SJSA1 (cell line): Measurements from ENCODE around the gene RASGRF2. TPM values are rescaled to one million over a fixed set of nuclear protein-coding genes. Genes with fewer than 3 reads are reported as not detected.

Experiments
- DNase-seq, 2 experiments: peaks; one replicate each; pipeline ENCODE4 v3.0.0-alpha.2; 2015 to 2020; ENCODE audit warnings: low spot score in 2 of 2, low read depth in 1 of 2
- H3K27ac ChIP-seq: fragments of 250-450 bp; sonication (Bioruptor Pico); 2 replicates; pipeline ENCODE4 v1.5.1; 2020; ENCODE audit warnings: mild to moderate bottlenecking, moderate library complexity
- H3K27me3 ChIP-seq: fragments of 250-450 bp; sonication (Bioruptor Pico); replicated peaks from 2 replicates; pipeline ENCODE4 v1.5.1; 2020; ENCODE audit warnings: mild to moderate bottlenecking, moderate library complexity
- H3K36me3 ChIP-seq: fragments of 250-450 bp; sonication (Bioruptor Pico); 2 replicates; pipeline ENCODE4 v1.5.1; 2020; ENCODE audit warnings: mild to moderate bottlenecking
- H3K4me1 ChIP-seq: fragments of 250-450 bp; sonication (Bioruptor Pico); replicated peaks from 2 replicates; pipeline ENCODE4 v1.6.1; 2021; ENCODE audit warnings: mild to moderate bottlenecking
- H3K4me3 ChIP-seq: fragments of 250-450 bp; sonication (Bioruptor Pico); 2 replicates; pipeline ENCODE4 v1.5.1; 2020; ENCODE audit warnings: mild to moderate bottlenecking
- H3K9me3 ChIP-seq: fragments of 250-450 bp; sonication (Bioruptor Pico); replicated peaks from 2 replicates; pipeline ENCODE4 v1.5.1; 2020; ENCODE audit warnings: mild to moderate bottlenecking
- total RNA-seq: library from RNA; depleted of rRNA; stranded (reverse); fragments of >200 nt; shearing (Covaris generic); gene quantifications from 2 replicates; pipeline ENCODE4 v1.2.3, GENCODE V29; 2014

Gene RASGRF2
- total RNA-seq, 1 experiment from 2014 or later, result 12.5 TPM

GRCh38 chr5:81140441-81140840 lies 180.3 kb downstream of the RASGRF2 start:
- no peaks in the 10 kb centered on the region for H3K27me3 ChIP-seq
- H3K4me3 ChIP-seq, result no peak overlapping the region
- no peaks in the 10 kb centered on the region; the same call in 1 of the 2 replicates for H3K36me3 ChIP-seq
- no peak overlapping the region for H3K27ac ChIP-seq
- no peak for DNase-seq
- peaks cover 3% of the 10 kb centered on the region; the same call in 1 of the 2 replicates for H3K4me1 ChIP-seq
- no peaks in the 10 kb centered on the region for H3K9me3 ChIP-seq

DNA sequence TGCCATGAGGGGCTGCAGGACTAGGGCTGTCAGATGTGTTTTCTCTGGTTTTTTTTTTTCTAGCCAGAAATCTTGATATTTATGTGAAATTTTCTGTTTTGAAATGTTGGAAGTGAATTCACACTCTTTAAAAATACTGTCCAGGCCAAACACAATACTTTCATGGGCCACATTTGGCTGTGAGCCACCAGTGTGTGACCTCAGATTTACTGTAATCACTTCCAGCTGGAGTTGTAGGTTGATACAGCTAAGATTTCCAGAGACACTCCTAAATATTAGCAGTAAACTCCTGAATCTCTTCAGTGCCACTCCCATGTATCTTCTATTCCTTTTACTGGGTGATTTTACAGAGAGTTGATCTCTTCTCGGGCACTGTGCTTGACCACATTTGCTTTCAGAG lies 180.8 kb downstream of the RASGRF2 start:
- Histone ChIP-seq H3K9me3 (no peaks in the 10 kb centered on the region), H3K36me3 (no peaks in the 10 kb centered on the region; the same call in 1 of the 2 replicates), H3K27me3 (no peaks in the 10 kb centered on the region), H3K4me1 (peaks cover 3% of the 10 kb centered on the region; the same call in 1 of the 2 replicates), H3K27ac (no peak overlapping the region), H3K4me3 (no peak overlapping the region)
- DNase-seq, result peak in 1 of 2 experiments; percentile 12

- Histone ChIP-seq H3K4me1 (peaks cover 3% of the 10 kb centered on the region; the same call in 1 of the 2 replicates), H3K36me3 (no peaks in the 10 kb centered on the region; the same call in 1 of the 2 replicates)
- DNase-seq, result no peak
Observed at GRCh38 chr5:81142108-81142507, 181.9 kb downstream of the RASGRF2 start.

GRCh38 chr5:81145329-81145935 lies 185.3 kb downstream of the RASGRF2 start:
- Histone ChIP-seq H3K27me3 (no peaks in the 10 kb centered on the region), H3K27ac (no peak overlapping the region), H3K36me3 (no peaks in the 10 kb centered on the region; the same call in 1 of the 2 replicates), H3K9me3 (no peaks in the 10 kb centered on the region), H3K4me3 (no peak overlapping the region), H3K4me1 (peaks cover 3% of the 10 kb centered on the region; the same call in 1 of the 2 replicates)
- no peak for DNase-seq

More at GRCh38 chr5:81142108-81142507, 181.9 kb downstream of the RASGRF2 start:
- Histone ChIP-seq H3K4me3 (no peak overlapping the region), H3K9me3 (no peaks in the 10 kb centered on the region), H3K27me3 (no peaks in the 10 kb centered on the region), H3K27ac (no peak overlapping the region)

- Histone ChIP-seq H3K27ac (no peak overlapping the region), H3K27me3 (no peaks in the 10 kb centered on the region), H3K9me3 (no peaks in the 10 kb centered on the region), H3K36me3 (no peaks in the 10 kb centered on the region; the same call in 1 of the 2 replicates), H3K4me1 (peaks cover 2% of the 10 kb centered on the region; the same call in 1 of the 2 replicates), H3K4me3 (no peak overlapping the region)
- DNase-seq, result no peak
Observed at GRCh38 chr5:81146031-81146430, 185.9 kb downstream of the RASGRF2 start.

DNA sequence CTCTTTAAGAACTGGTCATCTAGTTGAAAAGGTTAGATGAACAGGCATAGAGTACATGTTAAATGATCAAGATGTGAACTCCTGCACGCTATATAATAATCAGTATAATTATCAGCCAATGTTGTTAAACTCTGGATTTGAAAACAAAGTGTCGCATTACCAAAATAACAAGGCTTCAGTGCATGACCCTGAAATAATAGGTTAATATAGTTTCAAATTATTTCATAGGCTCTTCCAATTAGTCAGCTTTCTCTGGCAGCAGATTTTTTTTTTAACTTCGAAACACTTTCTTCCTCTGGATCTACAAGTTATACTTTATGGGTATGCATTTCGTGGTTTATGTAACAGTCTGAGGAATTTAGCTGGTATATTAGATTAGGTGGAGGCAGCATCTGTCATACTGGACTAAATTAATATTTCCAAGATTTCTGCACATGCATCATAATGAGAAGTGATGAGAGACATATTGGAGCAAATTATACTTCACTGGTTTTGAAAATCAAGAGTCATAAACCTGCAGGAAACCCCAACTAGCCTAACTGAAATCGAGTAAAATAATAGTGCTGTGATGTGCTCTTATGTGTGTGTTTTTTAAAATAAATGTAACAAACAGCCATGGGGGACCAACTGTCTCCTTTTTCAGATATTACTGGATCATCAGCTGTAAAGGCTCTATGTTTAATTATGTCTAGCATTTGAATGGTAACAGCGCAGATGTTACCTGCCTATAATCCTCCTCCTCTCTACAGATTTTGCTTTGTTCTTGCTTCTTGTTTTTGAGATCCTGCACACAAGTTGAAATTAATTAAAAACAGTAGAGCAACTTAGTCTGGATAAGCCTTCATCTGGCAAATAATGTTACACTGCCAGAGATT lies 187.1 kb downstream of the RASGRF2 start:
- no peak for DNase-seq
- H3K4me1 ChIP-seq, result no peaks in the 10 kb centered on the region
- H3K27ac ChIP-seq, result no peak overlapping the region
- H3K9me3 ChIP-seq, result no peaks in the 10 kb centered on the region
- no peaks in the 10 kb centered on the region; the same call in 1 of the 2 replicates for H3K36me3 ChIP-seq
- H3K4me3 ChIP-seq, result no peak overlapping the region
- no peaks in the 10 kb centered on the region for H3K27me3 ChIP-seq

- H3K9me3 ChIP-seq, result no peaks in the 10 kb centered on the region
- DNase-seq, result no peak
- H3K36me3 ChIP-seq, result no peaks in the 10 kb centered on the region; the same call in 1 of the 2 replicates
- no peaks in the 10 kb centered on the region for H3K27me3 ChIP-seq
- H3K27ac ChIP-seq, result no peak overlapping the region
- H3K4me3 ChIP-seq, result no peak overlapping the region
- no peaks in the 10 kb centered on the region for H3K4me1 ChIP-seq
Observed at GRCh38 chr5:81147886-81148571, 187.9 kb downstream of the RASGRF2 start.

- no peak for DNase-seq
Observed at GRCh38 chr5:81151546-81151945, 191.4 kb downstream of the RASGRF2 start.

GRCh38 chr5:81154725-81155124 lies 194.6 kb downstream of the RASGRF2 start:
- no peaks in the 10 kb centered on the region; the same call in 1 of the 2 replicates for H3K9me3 ChIP-seq
- H3K36me3 ChIP-seq, result no peaks in the 10 kb centered on the region
- DNase-seq, result no peak
- no peak overlapping the region for H3K4me3 ChIP-seq
- no peaks in the 10 kb centered on the region for H3K27me3 ChIP-seq
- H3K4me1 ChIP-seq, result no peaks in the 10 kb centered on the region
- H3K27ac ChIP-seq, result no peak overlapping the region

More at GRCh38 chr5:81151546-81151945, 191.4 kb downstream of the RASGRF2 start:
- no peaks in the 10 kb centered on the region for H3K27me3 ChIP-seq
- no peak overlapping the region for H3K4me3 ChIP-seq
- H3K36me3 ChIP-seq, result no peaks in the 10 kb centered on the region
- H3K27ac ChIP-seq, result no peak overlapping the region
- no peaks in the 10 kb centered on the region; the same call in 1 of the 2 replicates for H3K9me3 ChIP-seq
- H3K4me1 ChIP-seq, result no peaks in the 10 kb centered on the region

DNA sequence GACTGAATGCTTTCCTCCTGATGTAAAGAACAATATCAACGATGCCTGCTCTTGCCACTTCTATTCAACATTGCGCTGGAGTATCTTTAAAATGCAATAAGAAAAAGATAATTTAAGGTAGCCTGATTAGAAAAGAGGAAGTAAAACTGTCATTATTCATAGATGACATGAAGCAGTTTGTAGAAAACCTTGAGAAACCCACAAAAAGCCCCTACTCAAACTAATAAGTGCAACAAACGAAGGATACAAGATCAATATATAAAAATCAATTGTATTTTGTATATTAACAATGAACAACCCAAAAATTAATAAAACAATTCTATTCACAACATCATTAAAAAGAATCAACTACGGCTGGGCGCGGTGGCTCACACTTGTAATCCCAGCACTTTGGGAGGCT lies 196.6 kb downstream of the RASGRF2 start:
- Histone ChIP-seq H3K4me3 (no peak overlapping the region), H3K27ac (no peak overlapping the region), H3K4me1 (no peaks in the 10 kb centered on the region), H3K9me3 (no peaks in the 10 kb centered on the region; the same call in 1 of the 2 replicates), H3K36me3 (no peaks in the 10 kb centered on the region), H3K27me3 (no peaks in the 10 kb centered on the region)
- DNase-seq, result no peak

DNA sequence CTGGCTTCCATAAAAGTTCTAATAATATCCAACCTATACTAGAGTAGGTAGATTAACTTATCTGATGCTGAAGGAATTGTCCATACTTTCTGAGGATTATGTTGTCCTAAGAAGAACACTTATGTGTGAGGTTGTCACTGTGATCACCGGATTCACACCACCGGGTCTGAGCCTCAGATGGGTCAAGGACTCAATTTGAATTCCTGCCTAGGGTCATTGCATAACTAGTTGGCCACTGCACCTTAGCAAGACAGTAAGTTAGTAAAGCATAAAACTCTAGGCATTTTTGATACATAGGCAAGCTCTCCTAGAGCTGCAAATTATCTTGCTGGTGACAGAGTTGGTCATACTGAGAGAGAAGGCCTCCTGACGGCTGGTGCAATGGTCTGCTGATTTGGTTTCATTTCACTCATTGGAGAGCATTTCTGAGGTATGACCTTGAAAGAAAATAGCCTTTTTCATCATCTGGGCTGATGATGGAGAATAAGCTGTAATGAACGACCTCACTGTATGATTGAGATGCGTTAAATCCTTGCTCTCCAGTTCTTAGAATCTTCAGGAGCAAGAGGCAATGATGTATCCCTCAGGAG lies 200.9 kb downstream of the RASGRF2 start:
- Histone ChIP-seq H3K9me3 (no peaks in the 10 kb centered on the region), H3K4me1 (peaks cover 16% of the 10 kb centered on the region), H3K27ac (no peak overlapping the region), H3K4me3 (no peak overlapping the region), H3K36me3 (no peaks in the 10 kb centered on the region), H3K27me3 (no peaks in the 10 kb centered on the region)
- DNase-seq, result no peak

GRCh38 chr5:81162501-81162900 lies 202.3 kb downstream of the RASGRF2 start:
- Histone ChIP-seq H3K36me3 (no peaks in the 10 kb centered on the region), H3K27me3 (no peaks in the 10 kb centered on the region), H3K4me1 (peaks cover 16% of the 10 kb centered on the region), H3K4me3 (no peak overlapping the region), H3K9me3 (no peaks in the 10 kb centered on the region), H3K27ac (no peak overlapping the region)
- no peak for DNase-seq

GRCh38 chr5:81163651-81164050 lies 203.5 kb downstream of the RASGRF2 start:
- Histone ChIP-seq H3K4me1 (peaks cover 16% of the 10 kb centered on the region), H3K27ac (no peak overlapping the region), H3K4me3 (no peak overlapping the region), H3K9me3 (no peaks in the 10 kb centered on the region), H3K36me3 (no peaks in the 10 kb centered on the region), H3K27me3 (no peaks in the 10 kb centered on the region)
- DNase-seq, result no peak
